HUES48 (cell line): ENCODE measurements around the gene NRARP.

Experiments used
- H3K27ac ChIP-seq: one replicate; pipeline ENCODE4 v1.7.0; 2013; ENCODE audit warnings: low read depth, low read length, inconsistent platforms
- H3K27me3 ChIP-seq: 2 replicates; pipeline ENCODE4 v1.6.1; 2013; ENCODE audit warnings: mild to moderate bottlenecking, low read length; ENCODE audit not compliant: control insufficient read depth, insufficient read depth
- H3K36me3 ChIP-seq: 2 replicates; pipeline ENCODE4 v1.6.1; 2013; ENCODE audit warnings: low read length; ENCODE audit not compliant: control insufficient read depth, insufficient read depth
- H3K4me1 ChIP-seq: 2 replicates; pipeline ENCODE4 v1.6.1; 2013; ENCODE audit warnings: mild to moderate bottlenecking, low read length; ENCODE audit not compliant: control insufficient read depth, insufficient read depth
- H3K4me3 ChIP-seq: 2 replicates; pipeline ENCODE4 v1.5.1; 2013; ENCODE audit warnings: mild to moderate bottlenecking, low read depth, low read length
- H3K9ac ChIP-seq: 2 replicates; pipeline ENCODE4 v1.6.1; 2013; ENCODE audit warnings: mild to moderate bottlenecking, low read depth, low read length, moderate library complexity
- H3K9me3 ChIP-seq: 2 replicates; pipeline ENCODE4 v1.6.1; 2013; ENCODE audit warnings: low read length; ENCODE audit not compliant: control insufficient read depth, insufficient read depth

Gene NRARP

GRCh38 chr9:137308057-137308619 is 6.1 kb upstream of the NRARP start:
- Histone ChIP-seq H3K9ac (no peak overlapping the region), H3K4me1 (peaks cover 14% of the 10 kb centered on the region; the same call in 1 of the 2 replicates), H3K4me3 (no peak overlapping the region), H3K27ac (no peak overlapping the region), H3K27me3 (peaks cover 9% of the 10 kb centered on the region), H3K36me3 (no peaks in the 10 kb centered on the region), H3K9me3 (no peaks in the 10 kb centered on the region)

DNA sequence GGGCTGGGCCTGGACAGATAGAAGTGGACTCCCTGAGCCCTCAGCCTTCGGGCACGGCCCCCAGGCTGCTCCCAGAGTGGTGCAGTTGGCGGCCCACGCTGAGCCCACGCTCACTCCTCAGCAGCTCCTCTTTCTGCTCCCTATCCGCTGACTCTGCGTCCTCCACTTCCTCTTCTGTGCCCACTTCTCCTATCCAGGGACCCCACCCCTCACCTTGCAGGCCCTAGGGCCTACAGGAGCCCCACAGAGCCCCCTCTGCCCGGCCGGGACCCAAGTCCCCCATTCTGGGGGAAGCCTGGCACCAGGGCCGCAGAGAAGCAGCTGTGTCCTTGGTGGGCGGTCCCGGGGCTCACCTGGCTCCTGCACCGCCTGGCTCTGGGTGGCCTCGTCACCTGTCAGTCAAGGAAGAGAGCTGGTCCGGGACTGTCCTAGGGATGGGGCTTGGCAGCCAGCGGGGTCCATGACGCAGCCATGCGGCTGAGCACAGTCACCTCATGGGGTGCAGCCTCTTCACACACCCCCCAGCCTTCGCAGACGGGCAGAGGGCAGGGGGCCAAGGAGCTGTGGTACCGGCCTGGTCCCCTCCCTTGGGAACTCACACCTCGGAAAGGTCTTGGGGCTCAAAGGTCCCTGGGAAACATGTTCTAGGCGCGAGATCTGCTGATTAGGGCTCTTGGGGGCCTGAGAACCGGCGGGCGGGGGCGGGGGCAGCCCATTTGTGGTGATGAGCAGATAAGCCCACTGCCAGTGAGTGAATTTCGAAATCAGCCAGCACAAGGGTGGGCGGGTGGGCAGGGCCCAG is 5.4 kb upstream of the NRARP start:
- Histone ChIP-seq H3K4me1 (peaks cover 21% of the 10 kb centered on the region; the same call in 1 of the 2 replicates), H3K9me3 (no peaks in the 10 kb centered on the region), H3K27ac (no peak overlapping the region), H3K9ac (no peak overlapping the region), H3K4me3 (no peak overlapping the region), H3K36me3 (no peaks in the 10 kb centered on the region), H3K27me3 (peaks cover 15% of the 10 kb centered on the region)

- no peak overlapping the region for H3K9ac ChIP-seq
These were observed 4.8 kb upstream of the NRARP start for GRCh38 chr9:137306850-137307254.

GRCh38 chr9:137306066-137306849 is 4.2 kb upstream of the NRARP start:
- Histone ChIP-seq H3K9ac (no peak overlapping the region), H3K36me3 (no peaks in the 10 kb centered on the region), H3K4me1 (peaks cover 21% of the 10 kb centered on the region; the same call in 1 of the 2 replicates), H3K27me3 (peaks cover 15% of the 10 kb centered on the region), H3K4me3 (no peak overlapping the region), H3K9me3 (no peaks in the 10 kb centered on the region), H3K27ac (no peak overlapping the region)

More at GRCh38 chr9:137306850-137307254, 4.8 kb upstream of the NRARP start:
- peaks cover 21% of the 10 kb centered on the region; the same call in 1 of the 2 replicates for H3K4me1 ChIP-seq
- peaks cover 15% of the 10 kb centered on the region for H3K27me3 ChIP-seq
- H3K27ac ChIP-seq = no peak overlapping the region
- H3K4me3 ChIP-seq = no peak overlapping the region
- no peaks in the 10 kb centered on the region for H3K9me3 ChIP-seq
- H3K36me3 ChIP-seq = no peaks in the 10 kb centered on the region

- H3K27me3 ChIP-seq = peaks cover 15% of the 10 kb centered on the region
- no peaks in the 10 kb centered on the region for H3K9me3 ChIP-seq
- H3K4me1 ChIP-seq = peaks cover 21% of the 10 kb centered on the region; the same call in 1 of the 2 replicates
- no peak overlapping the region for H3K9ac ChIP-seq
- no peak overlapping the region for H3K27ac ChIP-seq
- no peak overlapping the region for H3K4me3 ChIP-seq
- H3K36me3 ChIP-seq = no peaks in the 10 kb centered on the region
These were observed 3.7 kb upstream of the NRARP start for GRCh38 chr9:137305798-137306065.

- Histone ChIP-seq H3K9ac (no peak overlapping the region), H3K36me3 (no peaks in the 10 kb centered on the region), H3K4me3 (no peak overlapping the region), H3K9me3 (no peaks in the 10 kb centered on the region), H3K4me1 (peaks cover 21% of the 10 kb centered on the region; the same call in 1 of the 2 replicates), H3K27me3 (peaks cover 15% of the 10 kb centered on the region), H3K27ac (no peak overlapping the region)
These were observed 3.2 kb upstream of the NRARP start for GRCh38 chr9:137305060-137305797.

GRCh38 chr9:137304383-137305059 is 2.5 kb upstream of the NRARP start:
- no peak overlapping the region for H3K4me3 ChIP-seq
- H3K9me3 ChIP-seq = no peaks in the 10 kb centered on the region
- peaks cover 15% of the 10 kb centered on the region for H3K27me3 ChIP-seq
- no peak overlapping the region for H3K9ac ChIP-seq
- no peak overlapping the region for H3K27ac ChIP-seq
- H3K36me3 ChIP-seq = no peaks in the 10 kb centered on the region
- H3K4me1 ChIP-seq = peaks cover 21% of the 10 kb centered on the region

DNA sequence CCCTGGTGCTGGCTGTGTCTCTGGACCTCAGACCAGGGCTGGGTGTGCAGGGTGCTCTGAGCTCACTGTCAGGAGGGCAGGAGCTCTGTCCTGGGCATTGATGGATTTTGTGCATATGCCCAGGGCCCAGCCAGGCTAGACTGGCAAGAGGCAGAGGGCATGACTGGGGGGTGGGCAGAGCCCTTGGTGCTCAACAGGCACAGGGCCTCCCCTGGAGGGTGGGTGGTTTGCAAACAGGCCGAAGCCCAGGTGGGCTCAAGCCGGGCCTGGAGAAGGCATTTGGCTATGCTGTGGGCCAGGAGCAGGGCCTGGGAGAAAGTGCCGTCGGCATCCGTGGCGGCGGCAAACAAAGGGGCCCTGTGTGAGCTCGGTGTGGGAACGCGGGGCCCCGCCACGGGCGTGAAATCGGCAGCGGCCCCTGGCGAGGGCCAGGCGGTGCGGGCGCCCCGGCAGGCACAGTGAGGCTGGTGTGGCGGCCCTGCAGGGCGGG is 1.9 kb upstream of the NRARP start:
- Histone ChIP-seq H3K9me3 (no peaks in the 10 kb centered on the region), H3K36me3 (no peaks in the 10 kb centered on the region), H3K4me3 (no peak overlapping the region), H3K9ac (no peak overlapping the region), H3K4me1 (peaks cover 26% of the 10 kb centered on the region), H3K27ac (no peak overlapping the region), H3K27me3 (peaks cover 15% of the 10 kb centered on the region)

DNA sequence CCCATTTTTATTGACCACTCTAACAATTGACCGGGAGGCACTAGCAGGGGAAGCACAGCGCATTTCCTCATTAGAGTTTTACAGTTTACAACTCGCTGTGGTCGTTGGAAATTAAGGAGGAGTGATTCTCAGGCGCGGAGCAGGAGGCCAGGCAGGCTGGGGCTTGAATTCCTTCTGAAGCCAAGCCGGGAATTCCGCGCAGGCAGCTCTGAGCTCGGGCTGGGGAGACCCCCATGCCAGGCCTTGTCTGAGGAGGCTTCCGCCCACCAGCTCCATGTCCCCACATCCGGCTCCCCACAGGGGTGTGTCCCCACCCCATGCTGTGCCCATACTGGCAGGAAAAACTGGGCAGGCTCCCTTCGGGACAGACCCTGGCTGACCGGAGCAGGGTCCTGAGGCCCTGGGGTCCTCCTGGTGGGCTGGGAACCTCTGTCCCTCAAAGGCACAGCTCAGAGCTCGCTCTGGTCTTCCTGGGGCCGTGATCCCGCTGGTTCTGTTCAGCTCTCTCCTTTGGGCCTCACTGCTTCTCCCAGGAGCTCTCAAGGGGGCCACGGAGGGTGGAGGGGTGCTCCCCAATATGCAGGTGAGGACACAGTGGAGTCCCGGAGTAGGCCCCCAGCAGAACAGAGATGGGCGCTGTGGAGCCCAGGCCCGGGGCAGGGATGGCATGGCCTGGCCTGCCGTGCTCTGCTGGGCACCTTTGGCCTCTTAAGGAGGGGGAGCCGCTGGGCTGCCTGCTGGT is 1.3 kb upstream of the NRARP start:
- H3K36me3 ChIP-seq = no peaks in the 10 kb centered on the region
- peaks cover 15% of the 10 kb centered on the region for H3K27me3 ChIP-seq
- 0 out of 2 replicates have a peak overlapping the region, but pooled peaks have one; percentile 2 for H3K9ac ChIP-seq
- H3K4me3 ChIP-seq = peak overlapping the region; percentile 55; the same call in 1 of the 2 replicates
- H3K4me1 ChIP-seq = peaks cover 32% of the 10 kb centered on the region
- no peak overlapping the region for H3K27ac ChIP-seq
- H3K9me3 ChIP-seq = no peaks in the 10 kb centered on the region
